SU-DHL-6 (cell line): Measurements from ENCODE around the gene HELLS.

ENCODE experiments used
- H2AFZ ChIP-seq: fragments of 200-600 bp; sonication (generic); 2 replicates; pipeline ENCODE4 v1.6.1; 2014; ENCODE audit warnings: low read depth, mild to moderate bottlenecking, moderate library complexity, mixed read lengths, antibody characterized with exemption, low read length; ENCODE audit not compliant: severe bottlenecking
- H3F3A ChIP-seq: fragments of 200-600 bp; shearing (Covaris generic); 2 replicates; pipeline ENCODE4 v1.6.0; 2016; ENCODE audit warnings: antibody characterized with exemption, mild to moderate bottlenecking; ENCODE audit not compliant: insufficient read depth
- H3K27ac ChIP-seq: fragments of 200-600 bp; sonication (generic); 2 replicates; pipeline ENCODE4 v1.5.1; 2016; ENCODE audit warnings: low read depth, mild to moderate bottlenecking, low read length, moderate library complexity, mixed read lengths
- H3K27me3 ChIP-seq: fragments of 200-600 bp; sonication (generic), shearing (Covaris generic); 2 replicates; pipeline ENCODE4 v1.6.0; 2014; ENCODE audit warnings: mild to moderate bottlenecking, low read length
- H3K36me3 ChIP-seq: fragments of 200-600 bp; sonication (generic); 2 replicates; pipeline ENCODE4 v1.6.1; 2014; ENCODE audit warnings: mild to moderate bottlenecking, low read length, mixed read lengths
- H3K4me2 ChIP-seq: fragments of 300-600, 200-600 bp; shearing (Covaris generic), sonication (generic); 2 replicates; pipeline ENCODE4 v1.6.0; 2014; ENCODE audit warnings: low read length, low read depth, mild to moderate bottlenecking; ENCODE audit not compliant: poor library complexity, severe bottlenecking
- H3K4me3 ChIP-seq: fragments of 200-600 bp; sonication (generic); 2 replicates; pipeline ENCODE4 v1.5.1; 2014; ENCODE audit warnings: antibody characterized with exemption, low read length, mild to moderate bottlenecking, mixed read lengths; ENCODE audit not compliant: insufficient read depth, poor library complexity, severe bottlenecking
- H3K79me2 ChIP-seq: fragments of 200-600 bp; sonication (generic); 2 replicates; pipeline ENCODE4 v1.6.1; 2014; ENCODE audit warnings: mild to moderate bottlenecking, low read length, moderate library complexity; ENCODE audit not compliant: insufficient read depth
- H3K9ac ChIP-seq: fragments of 200-600 bp; sonication (generic); 2 replicates; pipeline ENCODE4 v1.7.0; 2014; ENCODE audit warnings: mild to moderate bottlenecking, low read length
- H3K9me2 ChIP-seq: fragments of 200-600 bp; sonication (generic); replicated peaks from 2 replicates; pipeline ENCODE4 v1.6.1; 2014; ENCODE audit warnings: low read length; ENCODE audit not compliant: insufficient read depth
- H3K9me3 ChIP-seq: fragments of 200-600 bp; sonication (generic); 2 replicates; pipeline ENCODE4 v1.6.1; 2014; ENCODE audit warnings: low read length, mixed read lengths; ENCODE audit not compliant: insufficient read depth
- H4K20me1 ChIP-seq: fragments of 200-600 bp; sonication (generic); 2 replicates; pipeline ENCODE4 v1.6.1; 2014; ENCODE audit warnings: low read depth, mild to moderate bottlenecking, antibody characterized with exemption, low read length, moderate library complexity, mixed read lengths
- CTCF ChIP-seq: fragments of 200-600 bp; sonication (generic); IDR thresholded peaks from one replicate; pipeline ENCODE4 v1.5.1; 2017; ENCODE audit warnings: antibody characterized with exemption, mild to moderate bottlenecking, low read length, moderate library complexity; ENCODE audit not compliant: insufficient read depth, poor library complexity, severe bottlenecking
- EZH2phosphoT487 ChIP-seq: fragments of 200-600 bp; sonication (generic), shearing (Covaris generic); conservative IDR thresholded peaks from 2 replicates; pipeline ENCODE4 v1.6.1; 2018; ENCODE audit warnings: mild to moderate bottlenecking, antibody characterized with exemption, low read length, moderate library complexity, mixed read lengths

HELLS gene

GRCh38 chr10:94500063-94500462 is 45.5 kb upstream of the HELLS start:
- TF ChIP-seq EZH2phosphoT487 (no peak), CTCF (no peak)

GRCh38 chr10:94521276-94522250 is 24.0 kb upstream of the HELLS start:
- no peak overlapping the region for H3K4me2 ChIP-seq
- no peaks in the 10 kb centered on the region for H3K36me3 ChIP-seq
- no peaks in the 10 kb centered on the region for H3K27me3 ChIP-seq
- TF ChIP-seq CTCF (no peak), EZH2phosphoT487 (no peak)
- H3K27ac ChIP-seq, result no peak overlapping the region
- no peak overlapping the region for H3K9ac ChIP-seq
- no peaks in the 10 kb centered on the region for H3F3A ChIP-seq
- H3K79me2 ChIP-seq, result no peaks in the 10 kb centered on the region
- no peak overlapping the region for H2AFZ ChIP-seq
- no peaks in the 10 kb centered on the region for H3K9me3 ChIP-seq
- no peaks in the 10 kb centered on the region for H3K9me2 ChIP-seq
- no peaks in the 10 kb centered on the region for H4K20me1 ChIP-seq
- no peak overlapping the region for H3K4me3 ChIP-seq

More at GRCh38 chr10:94500063-94500462, 45.5 kb upstream of the HELLS start:
- Histone ChIP-seq H3K27ac (no peak overlapping the region), H3K9ac (no peak overlapping the region), H3K9me2 (no peaks in the 10 kb centered on the region), H3F3A (no peaks in the 10 kb centered on the region), H3K27me3 (no peaks in the 10 kb centered on the region), H3K4me2 (no peak overlapping the region), H3K9me3 (no peaks in the 10 kb centered on the region), H3K79me2 (no peaks in the 10 kb centered on the region), H2AFZ (no peak overlapping the region), H3K36me3 (no peaks in the 10 kb centered on the region), H3K4me3 (no peak overlapping the region), H4K20me1 (no peaks in the 10 kb centered on the region)

GRCh38 chr10:94524146-94524545 is 21.4 kb upstream of the HELLS start:
- Histone ChIP-seq H3K36me3 (no peaks in the 10 kb centered on the region), H3K27me3 (no peaks in the 10 kb centered on the region), H3K9ac (no peak overlapping the region), H3K9me2 (no peaks in the 10 kb centered on the region), H3K4me2 (no peak overlapping the region), H3K4me3 (no peak overlapping the region), H3K79me2 (no peaks in the 10 kb centered on the region), H4K20me1 (no peaks in the 10 kb centered on the region), H3F3A (no peaks in the 10 kb centered on the region), H3K27ac (no peak overlapping the region), H2AFZ (no peak overlapping the region), H3K9me3 (no peaks in the 10 kb centered on the region)
- TF ChIP-seq CTCF (no peak), EZH2phosphoT487 (no peak)
